H1 (cell line): ENCODE results near the gene SLC2A4. TPM values are rescaled to one million over a fixed set of nuclear protein-coding genes. Genes with fewer than 3 reads are reported as not detected.

Experiments
- CTCF ChIA-PET: fragments of 300-600 bp; sonication (Branson Sonifier 250); formaldehyde crosslinking; loops from one replicate; lab custom pipeline; 2021; ENCODE audit not compliant: partially characterized antibody; lab: Charles Lee
- POLR2A ChIA-PET: fragments of 300-600 bp; sonication (Branson Sonifier 250); formaldehyde crosslinking; loops from one replicate; lab custom pipeline; 2021; ENCODE audit warnings: inconsistent platforms; ENCODE audit not compliant: partially characterized antibody; lab: Charles Lee
- DNase-seq, 2 experiments: peaks; one replicate each; pipeline versions ENCODE4 v3.0.0 to v3.0.0-alpha.2; 2010 to 2022; ENCODE audit warnings: low spot score in 2 of 2, low read depth in 1 of 2, mixed read lengths in 1 of 2
- FAIRE-seq: peaks from 2 replicates; lab custom pipeline; 2011; peaks lifted over from hg19 to GRCh38; lab: Jason Lieb, UNC
- H2AFZ ChIP-seq: 2 replicates; pipeline ENCODE4 v1.8.1; 2012; ENCODE audit warnings: low read length, inconsistent platforms
- H2AK5ac ChIP-seq: 2 replicates; pipeline ENCODE4 v1.6.1; 2013; ENCODE audit warnings: low read depth, low read length
- H2BK120ac ChIP-seq: replicated peaks from 2 replicates; pipeline ENCODE3; 2013; ENCODE audit warnings: low read depth, low read length, inconsistent platforms
- H2BK12ac ChIP-seq: 2 replicates; pipeline ENCODE4 v1.6.1; 2013; ENCODE audit warnings: low read depth, low read length
- H2BK15ac ChIP-seq: 2 replicates; pipeline ENCODE4 v1.6.1; 2013; ENCODE audit warnings: low read length
- H2BK20ac ChIP-seq: 2 replicates; pipeline ENCODE4 v1.6.1; 2013; ENCODE audit warnings: low read length
- H2BK5ac ChIP-seq: 2 replicates; pipeline ENCODE4 v1.6.1; 2013; ENCODE audit warnings: low read depth, low read length
- H3K14ac ChIP-seq: 2 replicates; pipeline ENCODE4 v1.6.1; 2013; ENCODE audit warnings: inconsistent platforms; ENCODE audit not compliant: insufficient read length
- H3K18ac ChIP-seq: 2 replicates; pipeline ENCODE4 v1.6.1; 2013; ENCODE audit warnings: low read length; ENCODE audit errors: extremely low read depth
- H3K23ac ChIP-seq: 2 replicates; pipeline ENCODE4 v1.6.1; 2013; ENCODE audit warnings: inconsistent platforms; ENCODE audit not compliant: insufficient read length
- H3K23me2 ChIP-seq: 2 replicates; pipeline ENCODE4 v1.6.1; 2013; ENCODE audit warnings: low read depth, low read length
- H3K27ac ChIP-seq: 2 replicates; pipeline ENCODE4 v1.6.1; 2011; ENCODE audit warnings: low read depth, low read length, inconsistent platforms
- H3K27me3 ChIP-seq, 4 experiments: replicated peaks in 1 of 4; 1 replicate in 1 of 4; 2 replicates in 3 of 4; pipeline versions ENCODE4 v1.6.1 to v1.8.1; 2011 to 2013; ENCODE audit warnings: low read length in 3 of 4, mild to moderate bottlenecking in 3 of 4, inconsistent platforms in 2 of 4, mixed read lengths in 2 of 4, moderate library complexity in 1 of 4; ENCODE audit not compliant: control insufficient read depth in 3 of 4, insufficient read depth in 3 of 4; ENCODE audit errors: extremely low read depth in 1 of 4
- H3K36me3 ChIP-seq, 4 experiments: 2 replicates each; pipeline versions ENCODE4 v1.6.1 to v1.8.1; 2011 to 2013; ENCODE audit warnings: mild to moderate bottlenecking in 4 of 4, low read length in 3 of 4, moderate library complexity in 2 of 4, control low read depth in 1 of 4, inconsistent platforms in 1 of 4; ENCODE audit not compliant: insufficient read depth in 4 of 4, control insufficient read depth in 2 of 4
- H3K4ac ChIP-seq: replicated peaks from 2 replicates; pipeline ENCODE3; 2013; ENCODE audit warnings: low read length, low read depth, mixed read lengths, inconsistent platforms; ENCODE audit not compliant: insufficient read length
- H3K4me1 ChIP-seq, 4 experiments: replicated peaks in 1 of 4; 1 replicate in 1 of 4; 2 replicates in 3 of 4; pipeline versions ENCODE4 v1.6.1 to v1.8.1; 2011 to 2013; ENCODE audit warnings: low read length in 3 of 4, inconsistent platforms in 2 of 4, mixed read lengths in 1 of 4; ENCODE audit not compliant: insufficient read depth in 4 of 4, control insufficient read depth in 3 of 4
- H3K4me2 ChIP-seq, 2 experiments: 2 replicates each; pipeline versions ENCODE4 v1.6.1 to v1.8.1; 2011 to 2013; ENCODE audit warnings: low read depth in 2 of 2, low read length in 2 of 2, control low read depth in 1 of 2, inconsistent platforms in 1 of 2, mild to moderate bottlenecking in 1 of 2; ENCODE audit not compliant: insufficient read depth in 1 of 2
- H3K4me3 ChIP-seq, 4 experiments: fragments of 200-600, 300-600 bp in 1 of 4; sonication (generic), shearing (Covaris generic), sonication (Bioruptor Twin) in 1 of 4; 2 replicates each; pipeline versions ENCODE4 v1.5.1 to v1.8.1; 2011 to 2016; ENCODE audit warnings: low read length in 4 of 4, low read depth in 3 of 4, control low read depth in 2 of 4, inconsistent platforms in 2 of 4, mild to moderate bottlenecking in 2 of 4, mixed read lengths in 1 of 4, moderate library complexity in 1 of 4; ENCODE audit not compliant: insufficient read depth in 2 of 4; ENCODE audit errors: extremely low read depth in 1 of 4
- H3K56ac ChIP-seq: replicated peaks from 2 replicates; pipeline ENCODE3; 2013; ENCODE audit warnings: low read depth, mild to moderate bottlenecking, mixed read lengths, low read length, inconsistent platforms; ENCODE audit not compliant: insufficient read length
- H3K79me1 ChIP-seq: 2 replicates; pipeline ENCODE4 v1.6.1; 2013; ENCODE audit warnings: low read depth, low read length, control low read depth
- H3K79me2 ChIP-seq, 2 experiments: 2 replicates each; pipeline versions ENCODE4 v1.6.1 to v1.8.1; 2012 to 2013; ENCODE audit warnings: low read length in 2 of 2, mild to moderate bottlenecking in 2 of 2, inconsistent platforms in 1 of 2; ENCODE audit not compliant: insufficient read depth in 2 of 2, control insufficient read depth in 1 of 2
- H3K9ac ChIP-seq, 4 experiments: replicated peaks in 1 of 4; 1 replicate in 1 of 4; 2 replicates in 3 of 4; pipeline versions ENCODE4 v1.6.1 to v1.8.1; 2011 to 2013; ENCODE audit warnings: low read depth in 3 of 4, low read length in 3 of 4, control low read depth in 2 of 4, mild to moderate bottlenecking in 2 of 4, moderate library complexity in 2 of 4, inconsistent platforms in 1 of 4; ENCODE audit errors: extremely low read depth in 1 of 4
- H3K9me3 ChIP-seq, 2 experiments: 2 replicates each; pipeline versions ENCODE4 v1.6.1 to v1.8.1; 2012 to 2013; ENCODE audit warnings: mild to moderate bottlenecking in 2 of 2, moderate library complexity in 2 of 2, control low read depth in 1 of 2, inconsistent platforms in 1 of 2, low read depth in 1 of 2, low read length in 1 of 2, mixed read lengths in 1 of 2; ENCODE audit not compliant: insufficient read depth in 2 of 2
- H4K20me1 ChIP-seq, 2 experiments: replicated peaks in 1 of 2; 2 replicates each; pipeline versions ENCODE3 to v1.8.1; 2011 to 2013; ENCODE audit warnings: inconsistent platforms in 2 of 2, low read length in 2 of 2, mild to moderate bottlenecking in 1 of 2; ENCODE audit not compliant: insufficient read depth in 2 of 2, control insufficient read depth in 1 of 2
- H4K5ac ChIP-seq: 2 replicates; pipeline ENCODE4 v1.6.1; 2013; ENCODE audit warnings: low read length, low read depth, mixed read lengths, inconsistent platforms; ENCODE audit not compliant: insufficient read length
- H4K8ac ChIP-seq: 2 replicates; pipeline ENCODE4 v1.8.0; 2013; ENCODE audit warnings: mild to moderate bottlenecking, moderate library complexity, low read length, inconsistent platforms; ENCODE audit not compliant: insufficient read depth; ENCODE audit errors: extremely low read depth
- H4K91ac ChIP-seq: replicated peaks from 2 replicates; pipeline ENCODE3; 2013; ENCODE audit warnings: low read length, mixed read lengths, inconsistent platforms; ENCODE audit not compliant: insufficient read length
- POLR2AphosphoS5 ChIP-seq: IDR thresholded peaks from 2 replicates; pipeline ENCODE4 v1.6.1; 2011; ENCODE audit warnings: low read depth, low read length
- WGBS, 2 experiments: shearing (Covaris generic) in 1 of 2; methylation state at CpG; one replicate each; pipeline versions ENCODE4 v1.1.6 to v1.1.7; 2013 to 2015; ENCODE audit warnings: low lambda C conversion rate in 2 of 2, mixed read lengths in 2 of 2, inconsistent platforms in 1 of 2, low coverage in 1 of 2, missing lambda C conversion rate in 1 of 2; ENCODE audit not compliant: insufficient replicate concordance in 2 of 2, insufficient coverage in 1 of 2, insufficient read length in 1 of 2; ENCODE audit errors: extremely low coverage in 1 of 2, missing lambda C conversion rate in 1 of 2; 5-methylcytosine and 5-hydroxymethylcytosine counted together
- polyA plus RNA-seq, 7 experiments: library from polyadenylated mRNA; depleted of rRNA in 3 of 7; stranded (reverse) in 5 of 7; unstranded in 2 of 7; fragments of >200 nt in 5 of 7; fragments of 200-250 nt in 2 of 7; gene quantifications; 1 replicate in 5 of 7; 2 replicates in 1 of 7; 4 replicates in 1 of 7; pipeline versions ENCODE4 v1.2.1 to v1.2.3, GENCODE V29; 2011 to 2013; ENCODE audit warnings: missing spikeins in 2 of 7, mixed read lengths in 2 of 7
- total RNA-seq: library from RNA; stranded (reverse); fragmentation: NEBNext Ultra II Directional; extraction: Animal tissue kit (Norgen Biotek cat#: 25700); gene quantifications from 2 replicates; pipeline ENCODE4 v1.2.1, GENCODE V29; 2021

Gene SLC2A4
- total and polyA plus RNA-seq, 2 of the 8 experiments (the other 6 are each of a cell fraction or from before 2014, with no cell fraction given): 5.7 to 6.9 TPM

DNA sequence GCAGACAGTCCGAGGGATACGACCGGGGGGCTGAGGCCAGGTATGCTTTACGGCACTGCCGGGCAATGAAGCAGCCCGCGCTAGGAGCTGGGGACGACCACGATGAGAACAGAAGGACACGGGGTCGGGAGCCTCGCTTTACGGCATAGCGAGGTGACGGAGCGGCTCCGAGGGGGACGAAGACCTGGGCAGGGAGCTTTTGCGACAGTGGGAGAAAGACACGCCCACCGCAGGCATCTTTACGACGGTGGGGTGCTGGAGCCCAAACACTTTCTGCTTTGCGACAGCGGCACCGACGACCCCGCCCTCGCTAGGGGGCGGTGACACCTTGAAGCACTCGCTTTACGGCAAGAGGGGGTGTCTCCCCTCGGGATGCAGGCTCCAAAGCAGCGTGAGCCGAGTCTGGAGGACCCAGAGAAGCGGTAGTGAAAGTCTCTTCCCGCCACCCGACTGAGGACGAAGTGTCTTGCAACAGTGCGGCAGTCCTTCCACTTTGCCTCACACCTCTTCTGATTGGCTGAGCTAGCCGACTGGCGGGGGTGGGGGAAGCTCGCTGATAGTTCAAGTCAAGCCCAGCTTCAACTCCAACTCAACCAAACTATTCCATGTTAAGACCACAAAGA is 48.0 kb downstream of the SLC2A4 start:
- Histone ChIP-seq H4K20me1 (peaks cover 0 to 1% of the 10 kb centered on the region in 2 experiments), H3K9ac (peak overlapping the region in 3 of 4 experiments; percentile 84 to 85 (median 84); a peak in 6 of 7 replicates), H2BK20ac (no peak overlapping the region), H3K4me1 (peaks cover 0 to 19% (median 8%) of the 10 kb centered on the region in 4 experiments; a peak in 6 of 7 replicates), H3K27ac (peak overlapping the region; percentile 84), H3K79me2 (peaks cover 0 to 14% of the 10 kb centered on the region in 2 experiments; a peak in 2 of 4 replicates), H3K18ac (peak overlapping the region; percentile 57), H2BK15ac (0 out of 2 replicates have a peak overlapping the region, but pooled peaks have one; percentile 10), H2AK5ac (no peak overlapping the region), H3K79me1 (peaks cover 2% of the 10 kb centered on the region; the same call in 1 of the 2 replicates), H3K4ac (no peak overlapping the region), H2BK5ac (peak overlapping the region; percentile 20), H3K4me3 (peak overlapping the region; percentile 69 to 97 (median 82)), H3K27me3 (no peaks in the 10 kb centered on the region; a peak in 1 of 7 replicates), H3K36me3 (peaks cover 0 to 7% (median 3%) of the 10 kb centered on the region in 4 experiments; a peak in 4 of 8 replicates), H3K14ac (peak overlapping the region; percentile 90), H2BK120ac (no peak overlapping the region), H3K9me3 (no peaks in the 10 kb centered on the region), H3K23ac (no peak overlapping the region), H4K5ac (peak overlapping the region; percentile 88), H3K4me2 (peak overlapping the region; percentile 95 to 96), H3K56ac (peak overlapping the region; percentile 90), H4K91ac (peak overlapping the region; percentile 81), H2AFZ (no peak overlapping the region), H3K23me2 (peaks cover 8% of the 10 kb centered on the region), H2BK12ac (peak overlapping the region; percentile 29; the same call in 1 of the 2 replicates), H4K8ac (peak overlapping the region; percentile 81; the same call in 1 of the 2 replicates)
- DNase-seq (peak; percentile 95 to 99), FAIRE-seq (peak; percentile 95)
- ChIA-PET CTCF (interaction anchor here (0.7 to 9.3 kb wide), 14 partner anchors 14 to 358 kb away, joined by 3 to 167 read pairs (median 5); partner anchors contain the start of genes GPS2, SENP3, TMEM95 and TP53), POLR2A (interaction anchor here (0.5 to 13.4 kb wide), 30 partner anchors 9 to 254 kb away, joined by 3 to 223 read pairs (median 4); partner anchors contain the start of genes ACADVL, ACAP1, CHRNB1 and CLDN7)
- 0% methylated on average over 43 of the region's 43 CpGs; no CpG with 5 or more reads in 1 of the 2 experiments for WGBS, 2 experiments
- peak; percentile 88 for TF ChIP-seq POLR2AphosphoS5
